DMS114 treated with DMSO at 0.1 percent for 48 hours (cell line): Measurements from ENCODE around the gene SMPD1.
"Not testable (repeated sequence)": the region's sequence is repeated elsewhere in the genome, so short reads cannot be mapped to it uniquely, and the experiment has no call there.

Source experiments
- DNase-seq: peaks from one replicate; lab custom pipeline; 2025; ENCODE audit not compliant: unreplicated experiment; lab: John Stamatoyannopoulos, UW

The SMPD1 gene

DNA sequence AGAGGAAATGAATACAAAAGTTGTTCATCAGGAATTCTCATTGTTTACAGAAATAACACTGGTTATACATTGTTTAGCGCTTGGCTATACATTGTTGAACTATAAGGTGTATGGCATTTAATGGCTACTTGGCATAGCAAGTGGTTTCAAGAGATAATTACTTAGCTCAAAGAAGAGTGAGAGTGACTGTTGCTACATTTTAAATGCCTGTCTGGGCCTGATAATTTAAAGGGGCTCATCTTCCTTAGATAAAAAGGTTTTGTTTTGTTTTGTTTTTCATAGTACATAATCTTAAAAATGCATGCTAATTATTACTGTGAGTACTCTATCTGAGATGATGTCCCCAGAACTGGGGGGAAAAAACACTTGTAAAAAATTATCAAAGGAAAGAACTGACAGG, 1.5 kb upstream of the SMPD1 start:
- DNase-seq: no peak

DNA sequence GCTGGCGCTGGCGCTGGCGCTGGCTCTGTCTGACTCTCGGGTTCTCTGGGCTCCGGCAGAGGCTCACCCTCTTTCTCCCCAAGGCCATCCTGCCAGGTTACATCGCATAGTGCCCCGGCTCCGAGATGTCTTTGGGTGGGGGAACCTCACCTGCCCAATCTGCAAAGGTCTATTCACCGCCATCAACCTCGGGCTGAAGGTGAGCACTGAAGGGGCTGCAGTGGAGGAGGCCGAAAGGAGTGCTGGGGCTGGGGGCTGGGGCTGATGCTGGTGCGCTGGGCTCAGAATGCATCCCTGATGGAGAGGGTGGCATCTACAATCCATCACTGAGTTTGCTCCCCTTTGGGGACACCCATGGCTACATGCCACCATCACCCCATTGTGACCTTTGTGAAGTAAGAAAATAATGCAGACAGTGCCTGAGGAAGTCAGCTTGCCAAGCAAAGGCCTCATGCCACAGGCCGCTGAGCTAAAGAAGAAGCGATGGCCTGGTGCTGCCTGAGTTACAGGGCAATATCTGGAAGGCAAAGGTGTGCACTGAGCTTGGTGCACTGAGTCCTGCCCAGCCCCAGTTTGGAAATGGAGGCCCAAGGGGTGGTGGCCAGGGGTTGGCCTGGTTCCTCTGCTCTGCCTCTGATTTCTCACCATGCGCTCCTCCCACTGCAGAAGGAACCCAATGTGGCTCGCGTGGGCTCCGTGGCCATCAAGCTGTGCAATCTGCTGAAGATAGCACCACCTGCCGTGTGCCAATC, 620 bp downstream of the SMPD1 start:
- DNase-seq: no peak

DNA sequence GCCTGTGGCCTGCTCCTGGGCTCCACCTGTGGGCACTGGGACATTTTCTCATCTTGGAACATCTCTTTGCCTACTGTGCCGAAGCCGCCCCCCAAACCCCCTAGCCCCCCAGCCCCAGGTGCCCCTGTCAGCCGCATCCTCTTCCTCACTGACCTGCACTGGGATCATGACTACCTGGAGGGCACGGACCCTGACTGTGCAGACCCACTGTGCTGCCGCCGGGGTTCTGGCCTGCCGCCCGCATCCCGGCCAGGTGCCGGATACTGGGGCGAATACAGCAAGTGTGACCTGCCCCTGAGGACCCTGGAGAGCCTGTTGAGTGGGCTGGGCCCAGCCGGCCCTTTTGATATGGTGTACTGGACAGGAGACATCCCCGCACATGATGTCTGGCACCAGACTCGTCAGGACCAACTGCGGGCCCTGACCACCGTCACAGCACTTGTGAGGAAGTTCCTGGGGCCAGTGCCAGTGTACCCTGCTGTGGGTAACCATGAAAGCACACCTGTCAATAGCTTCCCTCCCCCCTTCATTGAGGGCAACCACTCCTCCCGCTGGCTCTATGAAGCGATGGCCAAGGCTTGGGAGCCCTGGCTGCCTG, 1.4 kb downstream of the SMPD1 start:
- DNase-seq: no peak

- DNase-seq: not testable (repeated sequence)
These were observed 2.0 kb downstream of the SMPD1 start for GRCh38 chr11:6392251-6392650.

DNA sequence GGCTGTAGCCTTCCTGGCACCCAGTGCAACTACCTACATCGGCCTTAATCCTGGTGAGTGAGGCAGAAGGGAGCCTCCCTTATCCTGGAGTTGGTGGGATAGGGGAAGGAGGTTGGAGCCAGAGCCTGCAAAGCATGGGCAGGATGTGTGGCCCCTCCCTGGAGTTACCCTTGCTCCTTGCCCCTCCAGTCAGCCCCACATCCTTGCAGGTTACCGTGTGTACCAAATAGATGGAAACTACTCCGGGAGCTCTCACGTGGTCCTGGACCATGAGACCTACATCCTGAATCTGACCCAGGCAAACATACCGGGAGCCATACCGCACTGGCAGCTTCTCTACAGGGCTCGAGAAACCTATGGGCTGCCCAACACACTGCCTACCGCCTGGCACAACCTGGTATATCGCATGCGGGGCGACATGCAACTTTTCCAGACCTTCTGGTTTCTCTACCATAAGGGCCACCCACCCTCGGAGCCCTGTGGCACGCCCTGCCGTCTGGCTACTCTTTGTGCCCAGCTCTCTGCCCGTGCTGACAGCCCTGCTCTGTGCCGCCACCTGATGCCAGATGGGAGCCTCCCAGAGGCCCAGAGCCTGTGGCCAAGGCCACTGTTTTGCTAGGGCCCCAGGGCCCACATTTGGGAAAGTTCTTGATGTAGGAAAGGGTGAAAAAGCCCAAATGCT, 3.9 kb downstream of the SMPD1 start:
- DNase-seq: no peak

DNA sequence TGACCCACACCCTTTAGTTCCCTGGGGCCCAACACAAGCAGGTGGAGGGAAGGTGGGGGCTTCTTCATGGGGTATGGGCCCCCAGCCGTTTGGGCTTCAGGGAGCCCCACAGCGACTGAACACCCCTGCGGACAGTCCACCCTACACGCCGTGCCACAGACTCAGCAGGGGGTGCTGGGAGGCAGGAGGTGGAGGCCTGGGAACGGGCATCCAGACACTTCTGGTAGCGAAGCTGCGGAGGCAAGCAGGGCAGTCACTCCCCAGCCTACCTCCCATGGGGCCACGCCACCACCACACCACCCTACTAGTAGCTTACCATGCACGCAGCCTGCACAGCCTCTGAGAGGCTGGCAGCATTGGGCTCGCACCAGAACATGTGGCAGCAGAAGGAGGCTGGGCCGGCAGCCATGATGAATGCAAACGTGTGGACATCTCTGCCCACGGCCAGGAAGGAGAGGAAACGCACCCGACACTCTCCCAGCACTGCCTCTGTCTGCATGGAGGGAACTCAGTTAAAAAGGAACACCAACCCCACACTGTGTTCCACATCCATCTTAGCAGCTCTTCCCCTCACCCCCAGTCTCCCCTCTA, 5.3 kb downstream of the SMPD1 start:
- no peak for DNase-seq

DNA sequence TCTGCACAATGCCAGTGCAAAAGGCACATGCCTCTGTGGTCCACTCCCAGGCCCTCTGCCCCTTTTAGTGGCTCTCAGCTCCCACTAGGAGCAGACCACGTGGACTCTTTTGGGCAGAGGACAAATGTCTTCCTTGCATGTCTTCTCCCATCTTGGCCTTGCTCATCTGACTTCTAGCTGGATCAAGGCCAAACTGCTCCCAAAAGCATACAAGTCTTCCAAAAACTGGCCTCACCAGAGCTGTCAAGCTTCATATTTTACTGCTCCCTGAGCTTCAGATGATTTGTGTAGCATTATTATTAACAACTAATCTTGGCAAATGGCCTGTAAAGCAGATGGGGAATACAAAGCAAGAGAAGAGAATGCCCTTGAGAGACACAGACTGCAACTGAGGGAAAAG, 6.9 kb downstream of the SMPD1 start:
- DNase-seq: no peak

DNA sequence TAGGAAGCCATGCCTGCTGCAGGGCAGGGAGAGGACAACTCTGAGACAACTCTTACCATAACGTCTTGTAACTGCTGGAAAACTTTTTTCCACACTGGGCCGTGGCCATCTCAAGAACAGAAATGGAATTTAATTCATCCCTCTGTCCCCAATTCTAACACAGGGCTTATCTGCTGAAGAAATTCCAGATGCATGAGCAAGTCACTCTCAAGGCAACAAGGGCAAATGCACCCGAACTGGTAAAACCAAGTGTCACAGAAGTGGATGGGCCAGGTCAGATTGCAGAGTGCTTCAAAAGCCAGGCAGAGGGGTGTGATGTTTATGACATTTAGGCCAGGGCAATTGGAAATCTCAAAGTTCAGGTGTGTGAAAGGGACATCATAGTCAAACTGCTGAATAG, 7.4 kb downstream of the SMPD1 start:
- no peak for DNase-seq

DNA sequence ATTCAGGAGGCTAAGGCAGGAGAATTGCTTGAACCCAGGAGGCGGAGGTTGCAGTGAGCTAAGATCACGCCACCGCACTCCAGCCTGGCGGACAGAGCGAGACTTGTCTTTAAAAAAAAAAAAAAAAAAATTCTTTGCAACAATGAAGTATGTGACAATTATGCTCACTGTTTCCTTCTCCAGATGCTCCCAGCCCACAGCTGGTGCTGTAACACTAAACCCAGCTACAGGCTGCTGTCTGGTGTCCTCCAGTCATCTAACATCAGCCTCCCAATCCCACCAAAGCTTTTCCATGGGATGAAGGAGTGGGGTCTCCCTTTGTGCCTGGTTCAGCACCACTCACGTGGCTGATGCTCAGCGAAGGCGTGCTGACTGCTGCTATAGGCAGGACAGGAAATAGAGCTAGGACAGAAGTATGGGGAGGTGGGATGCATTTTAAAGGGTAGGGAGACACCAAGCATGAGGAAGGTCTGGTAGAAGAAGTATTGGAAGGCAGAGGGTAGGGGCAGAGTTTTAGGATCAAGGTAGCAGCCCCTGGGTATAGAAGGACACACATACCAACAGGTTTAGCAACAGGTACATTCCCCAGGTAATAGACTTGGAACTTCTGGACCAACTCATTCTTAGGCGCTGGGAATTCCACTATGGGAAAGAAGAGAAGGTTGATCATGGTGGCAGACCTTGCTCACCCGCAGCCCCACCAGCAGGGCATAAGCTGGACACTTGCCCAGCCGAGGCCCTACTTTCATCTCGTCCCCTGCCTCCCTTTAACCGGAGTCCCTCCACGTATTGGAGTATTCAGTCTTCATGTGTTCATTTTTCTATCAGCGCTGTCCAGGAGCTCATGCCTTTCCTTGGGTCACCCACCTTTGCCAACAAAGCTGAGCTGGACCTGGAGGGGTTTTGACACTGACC, 10.4 kb downstream of the SMPD1 start:
- no peak for DNase-seq

DNA sequence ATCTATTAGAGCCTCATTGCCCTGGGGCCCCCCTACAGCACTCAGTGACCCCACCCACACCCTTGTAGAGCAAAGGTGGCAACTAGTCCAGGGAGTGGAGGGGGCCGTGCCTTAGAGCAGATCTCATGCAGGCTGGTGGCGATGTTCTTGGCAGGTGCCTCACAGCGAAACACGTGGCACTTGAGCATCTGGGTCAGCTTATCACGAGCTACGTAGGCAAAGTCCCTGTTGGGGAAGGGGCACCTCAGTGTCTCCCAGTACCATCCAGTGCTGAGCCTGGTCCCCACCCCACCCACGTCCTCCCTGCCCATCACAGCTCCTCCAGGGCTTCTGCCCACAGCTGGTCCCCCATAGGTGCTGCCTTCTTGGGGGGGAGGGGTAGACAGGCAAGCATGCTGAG, 11.2 kb downstream of the SMPD1 start:
- DNase-seq: no peak

DNA sequence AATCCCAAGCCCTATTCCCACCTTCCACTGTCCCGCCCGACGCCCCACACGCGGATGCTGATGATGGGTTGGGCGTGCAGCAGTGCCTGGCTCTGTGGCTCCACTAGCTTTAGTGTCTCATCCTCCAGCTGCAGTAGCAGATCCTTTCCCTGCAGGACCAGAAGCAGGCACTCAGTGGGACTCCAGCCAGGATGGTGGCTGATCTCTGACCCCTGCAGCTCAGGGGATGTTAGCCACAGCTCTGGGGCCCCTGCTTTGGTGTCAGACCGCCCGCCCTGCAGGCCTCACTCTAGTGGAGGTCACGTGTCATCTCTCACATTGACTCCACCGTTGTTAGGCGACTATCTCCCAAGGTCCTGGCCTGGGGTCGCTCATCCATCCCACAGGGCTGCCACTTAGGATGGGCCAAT, 11.8 kb downstream of the SMPD1 start:
- no peak for DNase-seq

DNA sequence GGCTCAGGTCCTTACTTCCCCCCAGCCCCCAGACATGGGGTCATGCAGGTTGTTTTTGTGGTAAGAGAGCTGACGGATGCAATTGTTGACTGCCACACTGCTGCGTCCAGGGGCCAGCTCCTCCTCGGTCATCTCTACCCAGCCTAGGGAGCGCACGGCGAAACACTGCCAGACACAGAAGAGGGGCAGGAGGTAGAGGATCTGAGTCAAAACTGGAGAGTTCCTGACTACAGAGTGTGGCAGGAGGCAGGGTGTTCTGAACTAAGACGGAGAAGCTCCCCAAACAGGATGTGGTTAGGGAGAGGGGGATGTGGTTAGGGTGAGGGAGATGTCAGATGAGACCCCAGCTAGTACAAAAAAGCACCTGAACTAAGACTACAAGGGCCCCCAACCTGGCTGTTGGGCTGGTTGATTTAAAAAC, 12.3 kb downstream of the SMPD1 start:
- DNase-seq: no peak

- DNase-seq: no peak
These were observed 13.3 kb downstream of the SMPD1 start for GRCh38 chr11:6403539-6403938.

DNA sequence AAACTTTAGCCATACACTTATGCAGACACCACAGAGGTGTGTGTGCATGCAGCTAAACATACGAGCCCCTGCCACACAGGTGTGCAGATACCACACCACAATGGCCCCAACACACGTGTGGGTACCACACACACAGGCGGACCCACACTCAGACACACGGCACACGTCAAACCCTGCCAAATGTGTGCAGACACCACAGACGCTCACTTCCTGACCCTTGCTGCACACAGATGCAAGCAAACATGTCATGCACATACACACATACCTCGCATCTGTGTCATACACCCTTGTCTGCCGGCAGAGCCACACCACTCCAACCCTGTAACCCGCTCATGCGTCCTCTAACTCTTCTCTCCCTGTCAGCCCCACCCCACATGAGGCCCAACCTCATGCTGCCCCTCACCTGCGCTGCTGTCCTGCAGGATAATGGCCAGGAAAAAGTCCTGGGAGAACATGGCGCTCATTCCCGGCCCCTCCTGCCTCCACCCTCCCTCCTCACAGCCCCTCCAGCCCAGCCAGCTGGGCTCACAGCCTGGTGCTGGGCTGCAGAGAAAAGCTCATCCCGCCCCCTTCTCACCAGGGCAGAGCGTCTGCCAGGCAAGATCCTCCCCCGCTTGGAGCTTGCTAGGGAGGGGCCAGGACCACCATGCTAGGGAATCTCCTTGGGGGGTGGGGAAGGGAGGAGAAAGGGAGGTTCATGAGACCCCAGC, 14.2 kb downstream of the SMPD1 start:
- DNase-seq: no peak

GRCh38 chr11:6405052-6405667, 14.9 kb downstream of the SMPD1 start:
- DNase-seq: no peak

DNA sequence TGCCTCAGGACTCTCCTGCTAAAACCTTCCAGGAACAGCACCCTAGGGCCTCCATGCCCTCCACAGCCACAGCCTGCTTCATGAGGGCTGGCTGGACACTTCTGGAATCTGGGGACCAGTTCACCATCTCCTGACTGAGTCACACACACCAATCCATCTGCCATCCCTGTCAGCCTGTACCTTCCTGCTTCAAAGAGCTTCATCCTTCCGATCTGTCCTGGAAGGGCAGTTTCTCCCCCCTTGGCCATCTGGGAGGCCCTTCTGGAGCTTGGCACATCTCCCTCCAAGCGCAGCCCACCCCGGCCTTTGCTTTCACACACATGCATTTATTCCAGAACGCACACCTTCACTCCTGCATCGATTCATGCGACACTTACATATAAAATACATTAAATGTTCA, 15.6 kb downstream of the SMPD1 start:
- DNase-seq: no peak

DNA sequence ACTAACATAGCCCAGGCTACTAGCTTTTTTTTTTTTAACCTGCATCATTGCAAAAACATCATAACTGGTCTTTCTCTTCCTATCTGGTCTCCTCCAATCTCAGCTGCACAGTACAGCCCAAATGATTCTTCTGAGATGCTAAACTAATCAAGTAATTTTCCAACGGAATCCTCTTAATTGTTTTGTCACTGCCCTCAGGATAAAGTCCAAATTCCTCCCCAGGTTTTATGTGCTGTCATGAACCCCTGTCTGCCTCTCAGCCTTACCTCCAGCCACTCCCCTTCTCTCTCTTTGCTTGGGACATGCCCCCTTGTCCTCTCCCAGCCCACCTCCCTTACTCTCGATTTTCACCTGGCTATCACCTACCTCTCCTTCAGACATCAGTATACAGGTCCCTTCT, 16.1 kb downstream of the SMPD1 start:
- DNase-seq: no peak

DNA sequence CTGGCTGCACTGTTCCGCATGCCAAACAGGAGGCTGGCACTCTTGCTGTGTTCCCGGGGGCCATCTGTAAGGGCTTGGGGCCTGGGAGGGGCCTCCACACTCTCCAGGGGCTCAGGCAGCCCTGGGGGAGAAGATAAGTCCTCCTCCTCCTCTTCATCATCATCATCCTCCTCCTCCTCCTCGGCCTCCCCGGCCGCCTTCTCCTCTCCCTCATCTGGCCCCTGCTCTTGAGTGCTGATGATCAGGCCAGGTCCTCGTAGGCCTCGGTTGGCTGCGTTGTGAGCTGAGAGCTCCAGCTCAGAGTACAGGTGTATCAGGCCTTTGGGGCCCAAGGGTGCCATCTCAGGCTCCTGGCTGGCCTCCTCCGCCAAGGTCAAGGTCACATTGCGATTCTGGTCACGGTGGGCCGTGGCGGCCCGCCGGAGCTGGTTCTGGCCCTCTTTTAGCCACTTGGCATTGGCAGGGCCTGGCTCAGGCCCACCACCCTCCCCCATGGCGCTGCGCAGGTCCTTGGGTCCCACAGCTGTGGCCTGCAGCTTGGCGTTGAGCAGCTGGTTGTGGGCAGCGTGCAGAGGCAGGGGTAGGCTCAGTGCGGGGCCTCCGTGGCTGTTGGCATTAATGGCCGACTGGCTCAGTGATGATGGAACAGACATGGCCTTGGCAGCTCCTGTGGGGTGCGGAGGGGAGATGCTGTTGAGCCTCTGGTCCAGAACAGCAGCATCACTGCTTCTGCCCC, 20.6 kb downstream of the SMPD1 start:
- no peak for DNase-seq

DNA sequence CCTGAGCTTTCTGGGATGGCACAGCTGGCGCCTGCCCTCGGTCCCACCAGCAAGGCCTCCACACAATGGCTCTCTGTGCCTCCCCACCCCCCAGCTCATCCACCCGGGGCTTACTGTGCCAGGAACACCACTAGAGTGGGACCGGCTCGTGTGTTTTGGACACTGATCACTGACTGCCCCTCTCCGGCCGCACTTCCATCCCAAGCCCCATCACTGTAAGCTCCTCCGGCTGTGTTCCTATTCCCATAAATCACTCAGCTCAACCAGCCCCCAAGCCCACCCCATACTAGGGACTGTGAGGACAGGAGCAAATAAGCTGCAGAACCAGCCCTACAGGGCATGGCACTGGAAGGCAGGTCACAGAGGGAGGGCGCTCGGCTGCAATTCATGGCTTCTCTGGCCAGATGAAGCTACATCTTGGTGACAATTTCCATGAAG, 21.3 kb downstream of the SMPD1 start:
- no peak for DNase-seq
